Dermis microvascular lymphatic vessel endothelial cell (primary cell): ENCODE results near the gene LAMTOR5. TPM values are rescaled to one million over a fixed set of nuclear protein-coding genes. Genes with fewer than 3 reads are reported as not detected.

Experiments used
- DNase-seq, 2 donors: peaks; one replicate each; pipeline versions ENCODE4 v3.0.0 to v3.0.0-alpha.2; 2010; ENCODE audit warnings: low read depth in 2 of 2
- total RNA-seq: library from RNA; depleted of rRNA; stranded (reverse); fragments of >200 nt; gene quantifications from 2 replicates; pipeline ENCODE4 v1.2.1, GENCODE V29; 2014

LAMTOR5 gene
- total RNA-seq, 1 donor from 2014 or later: 71.4 TPM

DNA sequence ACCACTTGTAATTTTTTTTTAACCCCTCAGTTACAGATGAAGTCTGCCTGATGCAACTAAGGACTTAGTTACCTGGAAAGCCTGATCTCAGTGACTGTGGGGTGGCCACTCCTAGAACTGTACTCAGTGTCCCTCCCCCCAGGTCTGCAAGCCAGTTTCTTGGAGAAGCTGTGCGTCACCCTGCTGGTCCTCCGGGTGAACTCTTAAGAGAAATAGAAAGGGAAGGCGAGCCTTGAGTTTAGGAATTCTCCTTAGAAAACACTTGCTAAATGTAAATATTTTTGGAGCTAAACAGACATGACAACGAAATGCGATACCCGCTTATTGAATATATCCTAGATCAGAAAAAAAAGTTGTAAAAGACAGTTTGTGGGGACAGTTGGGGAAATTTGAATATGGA is 17.4 kb downstream of the LAMTOR5 start:
- no peak for DNase-seq

DNA sequence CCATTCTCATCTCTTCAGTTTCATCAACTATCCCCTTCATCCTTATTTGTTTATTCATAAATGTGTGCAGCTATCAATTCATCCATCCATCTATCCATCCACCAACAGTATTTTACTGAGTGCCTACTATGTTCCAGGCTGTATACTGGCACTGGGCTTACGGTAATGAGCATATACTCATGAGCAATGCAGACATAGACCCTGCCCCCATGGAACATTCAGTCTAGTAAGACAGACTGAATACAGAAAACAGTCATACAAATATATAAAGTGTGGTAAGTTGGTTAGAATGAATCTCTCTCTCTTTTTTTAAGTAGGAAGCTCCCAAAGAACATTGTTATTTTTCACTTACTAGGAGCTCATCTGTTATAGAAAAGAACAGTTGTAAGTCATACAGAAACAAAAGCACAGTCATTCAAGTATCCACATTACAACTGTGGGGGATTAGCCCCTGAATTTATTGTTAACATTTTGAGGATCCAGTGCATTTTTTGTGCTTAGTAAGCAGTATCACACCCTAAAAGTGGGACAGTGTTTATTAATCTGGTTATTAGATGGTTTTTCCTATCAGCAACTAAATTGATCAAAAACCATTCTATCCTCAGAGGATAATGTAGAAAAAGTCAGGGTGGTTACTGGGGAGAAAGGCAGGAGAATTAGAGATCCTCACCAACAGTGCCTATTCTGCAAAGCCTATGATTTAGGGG is 20.3 kb downstream of the LAMTOR5 start:
- no peak for DNase-seq

DNA sequence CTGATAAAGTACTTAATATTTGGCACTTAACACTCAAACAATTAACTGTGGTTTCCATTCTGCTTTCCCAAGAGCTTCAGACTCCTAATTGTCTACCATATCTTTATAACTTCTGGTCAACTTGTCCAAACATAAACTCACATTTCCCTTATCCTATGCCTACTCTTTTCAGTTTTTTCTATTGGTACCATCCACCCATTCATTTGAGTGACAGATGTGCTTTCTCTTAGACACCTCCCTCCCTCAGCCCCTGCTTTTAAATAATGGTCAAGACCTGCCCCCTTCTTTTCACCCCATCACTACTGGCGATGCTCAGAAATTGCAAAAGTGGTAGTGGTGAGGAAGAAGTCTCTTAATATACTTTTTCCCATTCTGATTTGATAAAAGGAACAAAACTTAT is 22.1 kb downstream of the LAMTOR5 start:
- no peak for DNase-seq

DNA sequence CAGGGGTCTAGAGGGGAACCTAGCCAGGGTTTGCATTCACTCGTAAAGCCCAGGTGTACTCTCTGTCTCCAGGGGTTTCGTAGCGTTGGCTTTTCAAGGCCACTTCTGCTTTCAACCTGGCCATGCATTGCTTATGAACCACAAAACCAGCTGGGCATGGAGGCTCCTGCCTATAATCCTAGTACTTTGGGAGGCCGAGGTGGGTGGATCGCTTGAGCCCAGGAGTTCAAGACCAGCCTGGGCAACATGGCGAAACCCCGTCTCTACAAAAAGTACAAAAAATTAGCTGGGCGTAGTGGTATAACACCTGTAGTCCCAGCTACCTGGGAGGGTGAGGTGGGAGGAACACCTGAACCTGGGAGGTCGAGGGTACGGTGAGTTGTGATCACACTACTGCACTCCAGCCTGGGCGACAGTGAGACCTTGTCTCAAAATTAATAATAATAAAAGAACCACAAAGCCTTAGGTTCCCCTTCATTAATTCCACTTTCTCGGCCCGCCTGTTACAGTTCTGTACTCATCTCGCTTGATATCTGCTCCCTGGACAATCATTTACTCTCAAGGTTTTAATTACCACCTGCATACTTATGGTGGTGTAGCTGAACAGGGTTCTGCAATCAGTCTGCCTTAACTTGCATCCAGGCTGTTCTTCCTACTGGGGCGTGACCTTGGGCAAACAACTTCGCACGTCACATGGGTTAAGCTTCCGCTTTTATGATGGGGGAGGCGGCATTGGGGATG is 22.7 kb downstream of the LAMTOR5 start:
- DNase-seq: no peak

DNA sequence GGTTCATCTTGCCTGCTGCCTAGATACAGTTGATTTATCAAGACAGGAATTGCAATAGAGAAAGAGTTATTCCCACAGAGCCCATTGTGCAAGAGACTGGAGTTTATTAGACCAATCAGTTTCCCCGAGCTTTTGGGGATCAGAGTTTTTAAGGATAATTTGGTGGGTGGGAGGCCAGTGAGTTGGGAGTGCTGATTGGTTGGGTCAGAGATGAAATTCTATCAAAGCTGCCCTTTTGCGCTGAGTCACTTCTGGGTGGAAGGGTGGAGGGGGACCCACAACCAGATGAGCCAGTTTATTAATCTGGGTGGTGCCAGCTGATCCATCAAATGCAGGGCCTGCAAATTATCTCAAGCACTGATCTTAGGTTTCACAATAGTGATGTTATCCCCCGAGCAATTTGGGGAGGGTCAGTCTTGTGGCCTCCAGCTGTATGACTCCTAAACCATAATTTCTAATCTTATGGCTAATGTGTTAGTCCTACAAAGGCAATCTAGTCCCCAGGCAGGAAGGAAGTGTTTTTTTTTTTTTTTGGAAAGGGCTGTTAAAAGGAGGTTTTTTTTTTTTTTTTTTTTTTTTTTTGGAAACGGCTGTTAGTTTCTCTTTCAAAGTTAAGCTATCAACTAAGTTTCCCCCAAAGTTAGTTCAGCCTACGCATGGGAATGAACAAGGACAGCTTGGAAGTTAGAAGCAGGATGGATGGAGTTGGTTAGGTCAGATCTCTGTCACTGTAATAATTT is 24.1 kb downstream of the LAMTOR5 start:
- DNase-seq: no peak

DNA sequence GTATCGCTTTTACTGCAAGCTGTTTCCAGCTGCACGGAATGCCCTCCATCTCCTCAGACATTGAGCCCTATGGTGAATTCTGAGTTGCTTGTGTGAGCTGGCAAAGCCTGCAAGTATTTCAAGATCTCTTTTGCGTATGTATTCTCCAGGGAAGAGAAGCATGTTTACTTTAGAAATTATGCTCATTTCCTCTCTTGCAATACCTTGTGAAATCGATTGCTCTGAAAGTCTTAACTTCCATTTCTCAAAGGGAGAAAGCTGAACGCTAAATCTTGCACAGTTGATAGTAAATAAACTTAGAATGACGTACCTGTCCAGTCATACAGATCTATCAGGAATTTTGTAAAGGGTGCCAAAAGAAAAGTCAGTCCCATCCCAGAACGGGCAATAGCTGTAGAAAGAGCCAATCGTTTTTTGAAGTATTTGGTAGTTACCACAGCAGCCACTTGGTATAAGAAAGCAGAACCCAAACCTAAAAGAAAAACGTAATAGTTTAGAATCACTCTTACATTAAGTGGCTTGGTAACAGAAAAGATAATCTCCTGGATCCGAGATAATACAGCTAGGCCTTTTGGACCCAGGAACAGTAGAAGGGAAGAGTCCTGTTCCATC is 26.7 kb downstream of the LAMTOR5 start:
- DNase-seq: no peak

DNA sequence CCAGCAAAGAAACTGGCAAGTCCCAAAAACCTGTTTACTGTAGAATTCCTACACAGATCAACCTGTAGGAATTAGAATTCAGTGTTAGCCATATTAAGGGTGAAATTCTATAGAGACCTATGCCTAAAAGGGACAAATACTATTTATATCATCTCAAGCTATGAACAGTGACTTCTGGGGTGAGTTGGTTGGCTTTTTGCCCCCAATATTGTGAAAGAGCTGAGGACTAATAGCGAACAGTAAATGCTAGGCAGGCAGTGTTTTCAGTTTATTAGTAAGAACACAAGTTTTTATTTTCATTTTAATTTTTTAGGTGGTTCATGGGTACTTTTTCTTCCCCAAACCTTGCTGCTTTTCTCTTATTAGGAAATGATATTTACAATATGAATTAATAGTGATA is 32.0 kb downstream of the LAMTOR5 start:
- no peak for DNase-seq

DNA sequence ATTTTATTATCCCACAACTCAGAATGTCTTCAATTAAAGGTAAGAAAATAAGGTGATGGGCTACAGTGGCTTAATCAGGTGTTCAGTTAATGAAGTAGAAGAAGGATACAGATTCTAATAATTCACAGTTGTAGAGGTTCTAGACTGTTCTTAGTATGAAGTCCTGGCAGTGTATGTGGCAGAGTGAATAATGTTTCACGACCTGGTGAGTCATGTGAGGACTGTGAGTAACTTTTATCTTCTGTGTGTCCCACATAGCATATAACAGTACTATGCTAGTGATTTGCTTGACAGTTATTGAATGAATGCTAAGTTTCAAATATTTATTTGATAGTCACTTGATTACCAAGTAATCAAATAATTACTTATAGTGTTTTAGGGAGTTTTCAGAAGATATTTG is 36.7 kb downstream of the LAMTOR5 start:
- DNase-seq: peak in 1 of 2 donors; percentile 48

DNA sequence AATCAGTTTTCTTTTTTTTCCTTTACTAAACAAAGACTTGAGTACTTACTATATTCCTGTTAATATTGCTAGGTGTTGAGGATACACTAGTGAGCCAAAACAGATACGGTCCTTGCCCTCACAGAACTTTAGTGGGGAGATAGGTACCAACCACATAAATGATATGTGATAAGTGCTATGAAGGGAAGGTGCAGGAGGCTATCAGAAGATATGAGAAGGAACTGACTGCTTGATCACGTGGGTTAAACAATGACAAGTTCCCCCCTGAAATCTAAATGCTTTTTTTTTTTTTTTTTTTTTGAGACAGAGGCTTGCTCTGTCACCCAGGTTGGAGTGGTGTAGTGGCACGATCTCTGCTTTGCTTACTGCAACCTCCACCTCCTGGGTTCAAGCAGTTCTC is 43.3 kb downstream of the LAMTOR5 start:
- no peak for DNase-seq

DNA sequence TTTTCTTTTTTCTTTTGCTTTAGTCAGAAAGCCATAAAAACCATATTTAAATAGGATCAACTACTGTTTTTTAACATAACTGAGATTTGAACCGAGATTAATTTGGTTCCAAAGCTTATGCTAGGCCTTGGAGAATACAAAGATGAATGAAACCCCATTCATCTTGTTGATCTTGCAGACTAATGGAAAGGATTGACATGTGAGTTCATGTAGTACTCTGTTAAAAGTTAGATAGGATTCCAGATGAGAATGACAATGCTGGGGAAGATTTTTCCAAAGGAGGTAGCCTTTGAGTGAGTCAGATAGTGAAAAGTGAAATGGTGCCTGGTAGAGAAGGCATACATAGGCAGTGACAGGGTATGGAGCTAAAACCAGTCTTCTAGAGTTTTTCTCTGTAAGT is 45.6 kb downstream of the LAMTOR5 start:
- DNase-seq: no peak

DNA sequence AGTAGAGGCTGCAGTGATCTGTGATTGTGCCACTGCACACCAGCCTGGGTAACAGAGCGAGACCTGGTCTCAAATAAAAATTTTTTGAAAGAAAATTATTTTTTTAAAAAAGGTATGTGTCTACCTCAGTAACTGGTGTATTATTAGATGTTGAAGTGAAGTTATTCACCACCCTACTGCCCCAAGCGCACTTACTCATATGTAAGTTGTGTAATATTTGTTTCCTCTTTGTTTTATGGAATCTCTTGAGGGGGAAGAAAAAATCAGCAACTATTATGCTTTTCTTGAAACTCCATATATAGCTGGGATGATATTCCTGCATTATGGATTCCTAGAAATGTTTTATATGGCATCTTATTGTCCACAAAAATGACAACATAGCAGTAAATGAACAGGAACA is 47.1 kb downstream of the LAMTOR5 start:
- no peak for DNase-seq

DNA sequence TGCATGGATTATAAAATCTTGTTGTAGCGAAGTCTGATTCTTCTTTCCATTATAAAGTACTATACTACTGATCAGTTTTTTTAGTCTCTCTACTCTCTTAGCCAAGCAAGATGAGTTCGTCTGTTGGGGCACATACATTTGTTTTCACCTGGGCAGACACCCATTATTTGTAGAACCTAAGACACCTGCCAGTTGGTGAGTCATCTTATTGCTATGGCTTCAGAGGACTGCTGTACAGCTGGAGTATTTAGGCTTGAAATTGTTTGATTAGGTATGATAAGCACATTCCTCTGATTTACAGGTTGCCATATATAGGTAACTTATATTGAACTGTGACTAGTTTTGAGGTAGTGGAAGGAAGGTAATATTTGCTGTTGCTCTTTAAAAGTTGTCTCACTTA is 51.1 kb downstream of the LAMTOR5 start:
- DNase-seq: no peak

DNA sequence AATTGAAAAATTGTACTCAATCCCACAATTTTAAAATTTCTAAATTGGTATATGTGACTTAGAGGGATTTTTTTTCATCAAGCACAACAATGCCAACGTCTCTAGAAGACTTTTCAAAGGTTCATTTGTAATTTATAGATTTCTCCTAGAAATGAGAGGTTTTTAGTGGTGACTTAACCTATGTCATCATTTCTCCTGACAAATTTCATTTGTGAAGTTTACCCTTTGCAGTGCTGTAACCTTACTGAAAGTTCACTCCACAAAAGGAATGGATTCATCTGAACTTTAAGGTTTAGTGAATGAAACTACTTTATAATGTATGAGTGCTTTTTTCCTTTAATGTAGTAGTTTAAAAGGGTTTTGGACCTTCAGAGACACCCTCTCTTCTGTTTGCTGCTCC is 52.2 kb downstream of the LAMTOR5 start:
- DNase-seq: no peak

Other genes starting within 250 kb of the LAMTOR5 start
- 0.77 and 1.0 TPM in 2 replicates for gene KCNC4, start 197.4 kb downstream of the LAMTOR5 start, total RNA-seq
- gene RBM15, start 68.3 kb downstream of the LAMTOR5 start, total RNA-seq: 26.2 and 28.1 TPM in 2 replicates
- gene SLC16A4, start 16.7 kb downstream of the LAMTOR5 start, total RNA-seq: 0.13 and 0.25 TPM in 2 replicates
- gene PROK1, start 43.5 kb upstream of the LAMTOR5 start, total RNA-seq: not detected in 2 replicates
- not detected in 2 replicates for gene KCNA10, start 111.5 kb upstream of the LAMTOR5 start, total RNA-seq
- not detected in 2 replicates for gene KCNA2, start 198.7 kb upstream of the LAMTOR5 start, total RNA-seq